NCI-H2196 (cell line): ENCODE data around the gene HSPBAP1.
"Not testable (repeated sequence)": the region's sequence is repeated elsewhere in the genome, so short reads cannot be mapped to it uniquely, and the experiment has no call there.

ENCODE experiments used
- DNase-seq: peaks from one replicate; lab custom pipeline; 2025; ENCODE audit not compliant: unreplicated experiment; lab: John Stamatoyannopoulos, UW

Gene HSPBAP1

DNA sequence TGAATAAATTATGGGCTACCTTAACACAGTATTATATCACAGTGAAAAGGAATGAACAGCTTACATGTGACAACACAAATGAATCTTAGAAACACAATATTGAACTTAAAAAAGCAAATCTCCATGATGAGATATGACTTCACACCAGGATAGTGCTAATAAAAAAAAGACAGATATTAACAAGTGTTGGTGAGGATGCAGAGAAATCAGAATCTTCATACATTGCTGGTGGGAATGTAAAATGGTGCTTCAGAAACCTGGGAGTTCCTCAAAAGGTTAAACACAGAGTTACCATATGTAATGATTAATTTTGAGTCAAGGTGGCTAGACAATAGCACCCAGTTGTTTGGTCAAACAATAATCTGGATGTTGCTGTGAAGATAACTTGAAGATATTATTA lies 51.4 kb downstream of the HSPBAP1 start:
- DNase-seq: no peak

DNA sequence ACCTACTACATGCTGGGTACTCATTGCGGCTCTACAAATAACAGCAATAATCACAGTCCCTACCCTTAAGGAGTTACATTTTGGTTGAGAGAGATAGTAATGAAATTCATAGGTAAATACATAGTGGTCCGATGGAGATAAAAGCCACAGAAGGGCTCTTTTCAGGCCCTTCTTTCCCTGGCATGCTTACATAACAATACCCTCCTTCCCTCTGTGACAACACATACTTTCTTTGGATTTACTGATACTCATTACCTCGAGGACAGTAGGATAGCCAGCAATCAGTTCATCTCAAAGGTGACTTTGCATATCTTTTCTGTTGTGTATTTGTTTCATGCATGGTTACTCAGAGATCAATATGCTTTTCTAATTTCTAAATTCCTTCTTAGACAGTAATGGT lies 54.5 kb downstream of the HSPBAP1 start:
- no peak for DNase-seq

DNA sequence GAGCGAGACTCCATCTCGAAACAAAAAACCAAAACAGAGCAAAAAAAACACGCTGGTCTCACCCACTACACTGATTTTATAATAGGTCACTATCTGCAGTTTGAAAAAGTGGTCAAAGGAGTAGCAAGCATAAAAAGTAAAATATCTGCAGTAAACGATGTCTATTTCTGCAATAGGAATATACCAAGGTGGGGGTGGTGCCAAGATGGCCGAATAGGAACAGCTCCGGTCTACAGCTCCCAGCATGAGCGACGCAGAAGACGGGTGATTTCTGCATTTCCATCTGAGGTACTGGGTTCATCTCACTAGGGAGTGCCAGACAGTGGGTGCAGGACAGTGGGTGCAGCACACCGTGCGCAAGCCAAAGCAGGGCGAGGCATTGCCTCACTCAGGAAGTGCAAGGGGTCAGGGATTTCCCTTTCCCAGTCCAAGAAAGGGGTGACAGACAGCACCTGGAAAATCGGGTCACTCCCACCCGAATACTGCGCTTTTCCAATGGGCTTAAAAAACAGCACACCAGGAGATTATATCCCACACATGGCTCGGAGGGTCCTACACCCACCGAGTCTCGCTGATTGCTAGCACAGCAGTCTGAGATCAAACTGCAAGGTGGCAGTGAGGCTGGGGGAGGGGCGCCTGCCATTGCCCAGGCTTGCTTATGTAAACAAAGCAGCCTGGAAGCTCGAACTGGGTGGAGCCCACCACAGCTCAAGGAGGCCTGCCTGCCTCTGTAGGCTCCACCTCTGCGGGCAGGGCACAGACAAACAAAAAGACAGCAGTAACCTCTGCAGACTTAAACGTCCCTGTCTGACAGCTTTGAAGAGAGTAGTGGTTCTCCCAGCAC lies 60.7 kb downstream of the HSPBAP1 start:
- DNase-seq: not testable (repeated sequence)

DNA sequence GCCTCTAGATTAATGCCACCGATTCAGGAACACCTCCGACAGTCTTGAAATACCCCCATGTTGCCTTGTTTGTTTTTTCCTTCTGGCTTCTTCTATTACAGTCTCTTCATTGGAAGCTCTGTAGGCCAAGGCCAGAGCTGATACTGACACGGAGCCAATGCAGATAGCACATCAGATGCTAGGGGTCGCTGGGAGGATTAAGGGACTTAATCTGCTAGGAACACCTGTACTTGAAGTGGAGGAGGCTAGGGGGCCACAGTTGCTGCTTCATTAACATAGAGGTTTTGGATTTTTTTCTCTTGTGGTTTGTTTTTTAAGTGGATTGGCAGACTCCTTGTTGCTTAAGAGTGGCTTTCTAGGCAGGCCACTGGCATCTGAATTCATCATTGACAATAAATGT lies 63.4 kb downstream of the HSPBAP1 start:
- no peak for DNase-seq

DNA sequence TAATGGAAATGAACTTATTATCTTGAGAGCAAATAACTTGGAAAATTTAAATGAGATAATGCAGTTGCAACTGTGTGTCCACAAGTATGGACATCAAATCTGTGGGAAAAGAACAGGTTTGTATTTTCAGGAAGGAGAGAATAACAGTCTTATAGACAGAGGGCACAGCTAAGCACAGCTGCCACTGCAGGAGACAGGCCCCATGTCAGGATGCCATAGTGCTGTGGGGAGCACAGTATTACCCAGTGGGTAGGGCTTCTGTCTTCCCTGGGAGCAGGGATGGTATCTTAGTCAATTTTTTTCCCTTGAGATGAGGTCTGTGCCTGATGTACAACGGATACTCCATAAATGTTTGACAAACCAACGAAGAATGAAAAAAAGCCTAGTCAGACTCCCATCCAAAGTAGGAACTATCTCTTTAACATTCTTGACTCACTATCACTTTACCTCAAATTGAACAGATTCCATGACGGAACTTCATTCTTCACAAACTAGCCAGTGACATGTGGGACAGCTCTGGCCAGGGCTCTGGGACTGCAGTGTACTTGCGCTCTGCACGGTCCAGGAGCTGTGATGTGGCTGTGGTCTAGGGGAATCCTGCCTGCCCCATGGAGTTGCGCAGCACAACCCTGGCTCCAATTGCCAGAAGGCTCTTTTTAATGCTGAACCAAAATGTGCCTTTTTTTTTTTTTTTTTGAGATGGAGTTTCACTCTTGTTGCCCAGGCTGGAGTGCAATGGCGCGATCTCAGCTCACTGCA lies 64.7 kb downstream of the HSPBAP1 start:
- no peak for DNase-seq

DNA sequence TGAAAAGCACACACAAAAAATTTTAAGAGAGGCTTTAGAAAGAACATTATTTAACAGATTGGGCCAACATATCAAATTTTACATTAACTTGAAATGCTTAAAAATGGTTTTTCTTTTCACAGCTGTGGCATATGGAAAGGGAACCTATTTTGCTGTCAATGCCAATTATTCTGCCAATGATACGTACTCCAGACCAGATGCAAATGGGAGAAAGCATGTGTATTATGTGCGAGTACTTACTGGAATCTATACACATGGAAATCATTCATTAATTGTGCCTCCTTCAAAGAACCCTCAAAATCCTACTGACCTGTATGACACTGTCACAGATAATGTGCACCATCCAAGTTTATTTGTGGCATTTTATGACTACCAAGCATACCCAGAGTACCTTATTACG lies 65.4 kb downstream of the HSPBAP1 start:
- no peak for DNase-seq

DNA sequence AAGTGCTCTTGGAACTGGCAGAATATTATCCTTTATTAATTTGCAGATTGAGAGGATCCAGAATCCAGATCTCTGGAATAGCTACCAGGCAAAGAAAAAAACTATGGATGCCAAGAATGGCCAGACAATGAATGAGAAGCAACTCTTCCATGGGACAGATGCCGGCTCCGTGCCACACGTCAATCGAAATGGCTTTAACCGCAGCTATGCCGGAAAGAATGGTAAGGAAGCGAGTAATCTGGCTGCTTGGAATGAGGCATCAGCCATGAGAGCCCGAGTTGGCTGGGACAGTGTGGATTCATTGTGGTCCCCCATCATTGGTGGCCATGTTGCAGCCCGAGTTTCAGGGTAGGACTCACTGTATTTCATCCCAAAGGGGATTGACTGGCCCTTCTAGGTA lies 65.9 kb downstream of the HSPBAP1 start:
- no peak for DNase-seq

DNA sequence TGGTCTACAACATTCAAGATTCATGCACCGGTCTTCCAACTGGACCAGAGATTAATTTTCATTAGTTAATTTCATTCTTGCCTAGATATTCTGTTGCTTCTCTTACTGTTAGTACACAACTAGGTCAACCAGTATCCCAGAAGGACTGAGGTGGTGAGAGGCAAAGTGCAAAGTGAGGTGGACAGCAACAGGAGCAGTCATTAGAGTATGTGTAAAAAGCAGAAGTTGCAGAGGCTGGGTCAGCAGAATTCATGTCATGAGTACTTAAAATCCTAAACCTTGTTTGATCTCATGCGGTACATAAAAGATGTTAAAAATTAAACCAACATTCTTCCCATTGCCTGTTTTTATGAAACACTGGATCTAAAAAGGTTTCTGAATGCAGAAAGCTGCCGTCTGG lies 66.3 kb downstream of the HSPBAP1 start:
- DNase-seq: no peak

DNA sequence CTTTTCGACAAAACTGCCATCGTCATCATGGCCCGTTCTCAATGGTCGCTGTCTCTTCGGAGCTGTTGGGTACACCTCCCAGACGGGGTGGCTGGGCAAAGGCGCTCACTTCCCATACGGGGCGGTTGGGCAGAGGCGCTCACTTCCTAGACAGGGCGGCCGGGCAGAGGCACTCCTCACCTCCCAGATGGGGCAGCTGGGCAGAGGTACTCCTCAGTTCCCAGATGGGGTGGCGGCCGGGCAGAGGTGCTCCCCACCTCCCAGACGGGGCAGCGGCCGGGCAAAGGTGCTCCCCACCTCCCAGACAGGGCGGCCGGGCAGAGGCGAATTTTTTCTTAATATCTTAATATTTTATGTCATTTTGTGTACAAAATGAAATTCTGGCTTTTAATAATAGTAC lies 68.5 kb downstream of the HSPBAP1 start:
- no peak for DNase-seq

DNA sequence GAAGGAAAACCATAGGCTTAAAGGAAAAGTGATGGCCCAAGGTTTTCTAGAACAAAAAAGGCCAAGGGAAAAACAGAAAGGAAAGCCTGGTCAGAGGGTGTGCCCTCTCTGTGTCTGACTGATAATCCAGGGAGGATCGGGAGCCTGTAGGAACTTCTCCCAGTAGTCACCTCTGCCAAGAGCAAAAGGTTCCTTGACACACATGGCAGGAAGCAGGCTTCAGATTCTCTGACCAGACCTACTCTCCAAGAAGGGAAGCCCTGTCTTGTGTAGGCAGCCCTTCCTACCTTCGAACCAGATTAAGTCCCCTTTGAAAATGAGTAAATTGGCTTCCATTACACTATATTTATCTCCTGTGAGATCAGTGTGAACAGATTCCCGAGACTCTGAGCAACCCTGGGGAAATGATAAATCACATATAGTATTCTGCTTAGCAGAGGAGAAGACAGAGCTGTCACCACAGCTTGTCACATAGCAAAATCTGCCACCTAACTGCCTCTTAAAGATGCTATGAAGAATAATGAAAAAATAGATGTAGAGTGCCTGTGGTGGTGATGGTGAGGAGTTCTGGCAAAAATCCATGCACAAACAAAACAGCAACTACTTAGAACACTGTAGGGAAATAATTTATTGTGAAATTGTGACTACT lies 74.2 kb downstream of the HSPBAP1 start:
- no peak for DNase-seq

DNA sequence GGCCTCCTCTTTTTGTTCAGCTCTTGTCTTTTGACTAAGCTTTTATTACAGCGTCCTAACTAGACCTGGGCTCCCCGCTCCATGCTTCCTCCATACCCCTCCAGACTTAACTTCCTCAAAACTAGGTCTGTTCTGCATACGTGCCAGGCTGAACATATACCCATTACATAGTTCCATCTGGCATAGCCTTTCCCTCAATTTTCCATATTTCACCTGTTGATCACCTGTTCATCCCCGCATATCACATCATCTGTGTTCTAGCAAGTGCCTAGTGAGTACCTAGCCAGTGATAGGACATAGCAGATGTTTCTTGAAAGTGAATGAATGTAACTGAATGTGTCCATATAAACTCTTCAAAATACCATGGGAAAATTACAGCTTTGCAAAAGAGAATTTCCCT lies 77.0 kb downstream of the HSPBAP1 start:
- DNase-seq: no peak

DNA sequence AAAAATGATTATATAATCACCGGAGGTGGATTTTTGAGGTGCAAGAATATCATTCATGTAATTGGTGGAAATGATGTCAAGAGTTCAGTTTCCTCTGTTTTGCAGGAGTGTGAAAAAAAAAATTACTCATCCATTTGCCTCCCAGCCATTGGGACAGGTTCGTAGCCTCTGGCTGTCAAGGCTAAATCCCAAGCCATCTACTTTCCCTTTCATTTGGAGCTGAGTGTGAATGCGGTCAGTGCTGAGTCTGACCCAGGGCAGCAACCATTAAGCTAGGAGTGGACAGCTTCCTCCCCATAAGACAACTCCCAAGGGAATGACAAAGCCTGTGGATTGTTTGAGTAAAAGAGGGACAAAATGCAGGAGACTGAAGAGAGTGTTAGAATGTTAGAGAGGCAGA lies 79.4 kb downstream of the HSPBAP1 start:
- DNase-seq: no peak

DNA sequence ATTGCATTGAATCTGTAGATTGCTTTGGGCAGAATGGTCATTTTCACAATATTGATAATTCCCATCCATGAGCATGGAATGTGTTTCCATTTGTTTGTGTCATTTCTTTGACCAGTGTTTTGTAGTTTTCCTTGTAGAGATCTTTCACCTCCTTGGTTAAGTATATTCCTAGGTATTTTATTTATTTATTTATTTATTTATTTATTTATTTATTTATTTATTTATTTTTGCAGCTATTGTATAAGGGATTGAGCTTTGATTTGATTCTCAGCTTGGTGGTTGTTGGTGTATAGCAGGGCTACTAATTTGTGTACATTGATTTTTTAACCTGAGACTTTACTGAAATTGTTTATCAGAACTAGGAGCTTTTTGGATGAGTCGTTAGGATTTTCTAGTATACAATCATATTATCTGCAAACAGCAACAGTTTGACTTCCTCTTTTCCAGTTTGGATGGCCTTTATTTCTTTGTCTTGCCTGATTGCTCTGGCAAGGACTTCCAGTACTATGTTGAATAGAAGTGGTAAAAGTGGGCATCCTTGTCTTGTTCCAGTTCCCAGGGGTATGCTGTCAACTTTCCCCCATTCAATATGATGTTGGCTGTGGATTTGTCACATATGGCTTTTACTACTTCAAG lies 82.9 kb downstream of the HSPBAP1 start:
- not testable (repeated sequence) for DNase-seq

DNA sequence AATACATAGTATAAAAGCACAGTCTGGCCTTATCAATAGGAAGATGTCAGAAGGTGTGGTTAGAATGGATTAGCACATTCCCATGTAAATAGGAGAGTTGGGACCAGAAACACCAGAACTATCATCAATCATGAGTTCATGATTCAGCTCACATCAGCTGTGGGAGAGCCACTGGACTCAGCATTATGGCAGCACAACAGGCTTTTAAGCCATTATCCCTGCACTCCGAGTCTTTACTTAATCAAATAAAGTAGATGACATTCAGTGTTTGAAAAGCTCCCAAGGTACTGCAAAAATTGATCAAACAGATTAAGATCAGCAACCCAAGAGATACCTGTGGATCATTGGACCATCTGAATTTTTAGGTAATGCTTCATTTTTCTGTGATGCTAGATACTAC lies 88.3 kb downstream of the HSPBAP1 start:
- DNase-seq: no peak

DNA sequence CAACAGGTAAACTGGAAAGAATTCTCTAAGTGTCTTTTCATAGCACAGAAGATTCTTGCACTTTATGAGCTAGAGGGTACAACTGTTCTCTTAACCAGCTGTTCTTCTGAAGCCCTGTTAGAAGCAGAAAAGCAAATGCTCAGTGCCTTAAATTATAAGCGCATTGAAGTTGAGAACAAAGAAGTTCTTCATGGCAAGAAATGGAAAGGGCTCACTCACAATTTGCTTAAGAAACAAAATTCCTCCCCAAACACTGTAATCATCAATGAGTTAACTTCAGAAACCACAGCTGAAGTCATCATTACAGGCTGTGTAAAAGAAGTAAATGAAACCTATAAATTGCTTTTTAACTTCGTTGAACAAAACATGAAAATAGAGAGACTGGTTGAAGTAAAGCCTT lies 93.4 kb downstream of the HSPBAP1 start:
- DNase-seq: no peak

DNA sequence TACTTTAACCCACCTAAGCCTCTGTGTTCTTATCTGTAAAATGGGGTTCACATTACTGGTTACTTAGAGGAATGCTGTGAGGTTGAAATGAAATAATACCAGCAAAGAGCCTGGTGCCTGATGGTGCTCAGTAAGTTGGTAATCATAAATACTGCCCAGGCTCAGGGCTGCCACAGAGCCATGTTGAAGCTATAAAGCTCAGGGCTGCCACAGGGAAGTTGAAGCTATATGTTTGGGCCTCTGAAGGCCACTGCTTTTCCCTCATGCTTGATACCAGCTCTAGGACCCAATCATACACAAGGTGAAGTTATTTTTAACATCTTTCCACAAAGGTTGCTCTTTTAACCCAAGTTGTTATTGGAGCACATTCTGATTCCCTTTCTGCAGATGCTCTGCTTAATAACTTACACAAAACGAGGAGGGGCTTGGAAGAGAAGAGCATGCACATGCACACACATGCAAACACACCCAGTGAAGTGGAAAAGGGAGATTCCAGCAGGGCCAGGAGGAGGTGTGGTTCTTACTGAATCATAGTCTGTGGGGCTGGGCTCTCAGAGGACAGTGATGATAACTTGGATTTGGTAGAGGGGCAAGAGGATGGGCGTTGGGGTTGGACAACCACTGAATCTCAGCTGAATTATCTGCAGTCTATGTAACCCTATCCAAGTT lies 95.5 kb downstream of the HSPBAP1 start:
- no peak for DNase-seq

DNA sequence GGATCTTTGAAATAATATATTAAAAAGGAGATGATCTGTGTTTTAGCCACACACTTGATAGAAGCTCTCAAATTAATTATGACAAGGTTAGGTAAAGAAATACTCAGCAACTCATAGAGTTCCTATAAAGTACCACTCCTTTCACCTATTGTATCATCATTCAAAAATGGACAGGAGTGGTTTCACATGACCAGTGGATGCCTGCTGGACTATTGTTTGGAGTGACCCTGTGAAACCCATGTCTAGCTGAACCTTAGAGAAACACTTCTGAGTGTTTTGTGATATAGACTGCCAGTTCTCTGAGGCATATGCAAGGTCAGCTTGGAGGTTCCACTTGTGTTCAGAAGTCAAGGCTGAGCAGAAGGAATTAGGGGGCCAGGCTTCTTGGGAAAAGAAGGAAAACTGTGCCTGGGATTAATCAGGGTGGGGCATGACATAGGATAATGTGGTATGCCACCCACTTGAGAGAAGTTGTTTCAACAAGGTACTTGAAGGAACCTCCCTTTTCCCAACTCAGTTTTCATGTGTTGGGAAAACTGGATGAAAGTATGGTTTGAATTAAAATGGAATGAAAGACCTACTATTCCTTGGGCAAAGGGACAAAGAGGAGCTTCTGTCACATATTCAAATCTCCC lies 97.6 kb downstream of the HSPBAP1 start:
- no peak for DNase-seq

DNA sequence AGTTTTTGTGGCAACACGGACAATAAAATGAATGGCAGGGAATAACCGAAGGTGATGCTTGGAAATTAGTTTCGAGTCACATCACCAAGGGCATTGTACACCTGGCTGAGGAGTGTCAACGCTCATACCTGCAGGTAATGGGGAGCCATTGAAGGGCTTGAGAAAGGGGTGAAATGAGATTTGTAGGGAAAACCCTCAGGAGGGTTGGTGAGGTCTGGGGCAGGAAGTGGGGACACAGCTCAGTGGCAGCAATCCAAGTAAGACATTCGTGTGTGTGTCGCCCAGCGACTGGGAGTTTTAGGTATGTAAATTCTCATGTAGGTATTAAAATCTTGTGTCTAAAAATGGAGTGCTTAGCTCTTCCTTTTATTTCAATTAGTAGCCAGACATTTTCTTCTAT lies 98.7 kb downstream of the HSPBAP1 start:
- no peak for DNase-seq

DNA sequence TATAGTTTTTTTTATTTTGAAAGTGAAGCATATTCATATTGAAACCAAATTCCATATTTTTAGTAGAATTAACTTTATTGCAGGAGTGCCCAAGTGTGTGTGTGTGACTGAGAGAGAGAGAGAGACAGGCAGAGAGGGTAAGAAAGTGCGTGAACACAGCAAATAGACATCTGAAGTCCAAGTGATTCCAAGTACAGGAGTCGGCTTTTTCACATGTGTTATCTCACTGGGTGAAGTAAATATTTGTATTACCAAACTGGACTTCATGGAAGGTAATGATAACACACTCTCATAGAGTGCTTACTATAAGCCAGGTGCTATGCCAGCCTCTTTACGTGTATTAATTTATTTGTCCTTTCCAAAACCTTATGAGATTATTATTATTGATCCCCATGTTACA lies 101.0 kb downstream of the HSPBAP1 start:
- no peak for DNase-seq

DNA sequence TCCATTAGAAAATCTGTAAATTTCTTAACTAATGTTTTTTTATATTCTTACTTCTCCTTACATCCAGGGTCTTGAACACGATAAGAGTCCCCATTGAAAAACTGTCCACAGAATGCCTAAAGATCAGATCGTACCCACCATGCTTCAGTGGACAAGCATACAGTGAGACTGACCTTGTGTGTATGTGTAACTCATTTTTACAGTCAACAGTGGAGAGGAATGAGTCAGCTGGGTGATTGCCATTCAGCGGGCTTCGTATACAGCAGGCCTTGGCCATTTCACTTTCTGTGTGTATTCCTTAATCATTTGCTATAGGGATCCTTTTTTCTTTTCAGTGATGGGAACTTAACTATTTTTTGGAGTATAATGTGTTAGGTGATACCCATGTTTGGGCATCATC lies 102.4 kb downstream of the HSPBAP1 start:
- no peak for DNase-seq

DNA sequence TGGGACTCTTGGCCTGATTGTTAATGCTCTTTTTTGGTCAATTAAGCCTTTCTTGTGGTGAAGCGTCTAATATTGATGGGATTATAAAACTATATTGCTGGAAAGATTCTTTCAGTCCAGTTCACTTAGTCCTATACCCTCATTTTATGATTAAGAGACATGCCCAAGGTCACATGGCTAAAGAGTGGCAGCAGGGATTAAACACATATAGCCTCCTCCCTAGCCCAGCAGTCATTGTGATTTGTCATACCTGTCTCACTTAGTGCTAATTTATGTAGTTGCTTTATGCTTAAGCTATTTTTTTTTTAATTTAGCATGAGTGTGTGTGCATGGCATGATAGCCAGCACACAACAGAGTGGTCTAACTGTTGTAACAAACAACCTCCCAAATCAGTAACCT lies 103.5 kb downstream of the HSPBAP1 start:
- no peak for DNase-seq
